Right lobe of liver (tissue), 6 donors: ENCODE measurements around the gene BPGM. TPM values are rescaled to one million over a fixed set of nuclear protein-coding genes. Genes with fewer than 3 reads are reported as not detected.
A peak's percentile ranks its signal among the peaks of the same experiment; 100 is the strongest.

ENCODE experiments used
- ATAC-seq, 4 donors: fragments of 200-7000 bp; cut with Tn5 transposase; one replicate each; pipeline ENCODE4 v1.9.1; 2020; ENCODE audit warnings: mild to moderate bottlenecking in 4 of 4, moderate library complexity in 4 of 4
- DNase-seq, 3 donors: peaks; one replicate each; pipeline ENCODE4 v3.0.0-alpha.2; 2020
- H3K27ac ChIP-seq, 3 donors: fragments of 200-600 bp; one replicate each; pipeline ENCODE4 v1.8.0; 2022
- H3K27me3 ChIP-seq, 2 donors: fragments of 200-600 bp; one replicate each; pipeline ENCODE4 v1.8.0; 2022
- H3K36me3 ChIP-seq, 4 donors: fragments of 200-600 bp; sonication (generic) in 1 of 4; one replicate each; pipeline versions ENCODE4 v1.5.1 to v1.8.0; 2017 to 2022; ENCODE audit warnings: control low read depth in 1 of 4
- H3K4me1 ChIP-seq, 4 donors: fragments of 200-600 bp; sonication (generic) in 1 of 4; one replicate each; pipeline versions ENCODE4 v1.5.1 to v1.8.0; 2017 to 2022; ENCODE audit warnings: control low read depth in 1 of 4
- H3K4me3 ChIP-seq, 3 donors: fragments of 200-600 bp; one replicate each; pipeline ENCODE4 v1.8.0; 2022
- H3K9me3 ChIP-seq, 4 donors: fragments of 200-600 bp; sonication (generic) in 1 of 4; one replicate each; pipeline versions ENCODE4 v1.5.1 to v1.8.0; 2017 to 2022; ENCODE audit warnings: control low read depth in 1 of 4
- POLR2A ChIP-seq: fragments of 450-650 bp; IDR thresholded peaks from one replicate; pipeline ENCODE4 v1.6.1; 2017; ENCODE audit warnings: antibody characterized with exemption, mild to moderate bottlenecking
- whole genome bisulfite sequencing: methylation state at CpG from one replicate; pipeline ENCODE4 v1.1.6; 2018; ENCODE audit warnings: low coverage, low lambda C conversion rate; ENCODE audit not compliant: insufficient coverage; ENCODE audit errors: missing lambda C conversion rate; 5-methylcytosine and 5-hydroxymethylcytosine counted together
- intact Hi-C, 2 donors: fragments of 100-400 bp; cut with DNase I; formaldehyde crosslinking; loops; one replicate each; pipeline versions ENCODE4 v1.11.2 to v1.14.1; 2022
- total RNA-seq, 6 experiments: library from RNA; depleted of rRNA in 2 of 6; stranded (reverse); fragments of >200 nt in 2 of 6; fragmentation: NEBNext Ultra II Directional in 3 of 6; extraction: Animal tissue kit (Norgen Biotek cat#: 25700) in 3 of 6; gene quantifications; one replicate each; pipeline versions ENCODE4 v1.1.0 to v1.2.4, GENCODE V29; 2016 to 2023
- TF ChIP-seq, protein P1 (sequence below), 4 donors: fragments of 200-600 bp in 3 of 4; fragments of 450-650 bp in 1 of 4; IDR thresholded peaks; one replicate each; pipeline versions ENCODE4 v1.5.1 to v1.8.0; 2016 to 2022; ENCODE audit warnings: antibody characterized with exemption in 4 of 4, mild to moderate bottlenecking in 2 of 4
- donor health status: DM: no; HTN: yes; CAD: no.
- donor health status: DM: no; HTN: no; CAD: no.
- donor health status: DM: no; HTN: no; CAD: no.
- donor health status: DM: no; HTN: yes; CAD: no.
- donor health status: DM: no; HTN: yes; CAD: no.

The BPGM gene
- total RNA-seq, 6 experiments from 2014 or later, result 5.9 to 10.9 (median 7.3) TPM

DNA sequence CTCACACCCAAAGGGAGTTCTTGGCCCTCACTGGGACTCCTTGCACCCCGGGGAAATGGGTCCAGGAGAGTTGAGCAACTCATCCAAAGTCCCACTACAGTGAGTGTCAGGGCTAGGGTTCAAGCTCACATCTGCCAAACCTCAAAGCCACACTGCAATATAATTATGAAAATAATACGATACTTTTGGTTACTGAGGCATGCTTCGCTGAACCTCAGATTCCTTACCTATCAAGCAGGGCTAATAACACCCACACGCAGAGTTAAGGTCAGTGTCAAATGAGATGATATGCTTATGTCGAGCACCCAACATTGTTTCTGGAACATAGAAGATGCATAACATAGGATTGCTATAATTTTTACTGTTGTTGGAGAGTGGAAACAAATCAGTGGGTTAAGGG lies 58.2 kb downstream of the BPGM start:
- Histone ChIP-seq H3K9me3 (no peaks in the 10 kb centered on the region), H3K4me3 (no peak overlapping the region), H3K4me1 (peaks cover 0 to 46% (median 2%) of the 10 kb centered on the region in 4 donors), H3K36me3 (no peaks in the 10 kb centered on the region), H3K27me3 (no peaks in the 10 kb centered on the region), H3K27ac (peak overlapping the region in 1 of 3 donors; percentile 66)
- ATAC-seq (no peak), DNase-seq (no peak)
- TF ChIP-seq, protein P1, sequence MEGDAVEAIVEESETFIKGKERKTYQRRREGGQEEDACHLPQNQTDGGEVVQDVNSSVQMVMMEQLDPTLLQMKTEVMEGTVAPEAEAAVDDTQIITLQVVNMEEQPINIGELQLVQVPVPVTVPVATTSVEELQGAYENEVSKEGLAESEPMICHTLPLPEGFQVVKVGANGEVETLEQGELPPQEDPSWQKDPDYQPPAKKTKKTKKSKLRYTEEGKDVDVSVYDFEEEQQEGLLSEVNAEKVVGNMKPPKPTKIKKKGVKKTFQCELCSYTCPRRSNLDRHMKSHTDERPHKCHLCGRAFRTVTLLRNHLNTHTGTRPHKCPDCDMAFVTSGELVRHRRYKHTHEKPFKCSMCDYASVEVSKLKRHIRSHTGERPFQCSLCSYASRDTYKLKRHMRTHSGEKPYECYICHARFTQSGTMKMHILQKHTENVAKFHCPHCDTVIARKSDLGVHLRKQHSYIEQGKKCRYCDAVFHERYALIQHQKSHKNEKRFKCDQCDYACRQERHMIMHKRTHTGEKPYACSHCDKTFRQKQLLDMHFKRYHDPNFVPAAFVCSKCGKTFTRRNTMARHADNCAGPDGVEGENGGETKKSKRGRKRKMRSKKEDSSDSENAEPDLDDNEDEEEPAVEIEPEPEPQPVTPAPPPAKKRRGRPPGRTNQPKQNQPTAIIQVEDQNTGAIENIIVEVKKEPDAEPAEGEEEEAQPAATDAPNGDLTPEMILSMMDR (IDR thresholded peaks at IDR 0.05), result no peak
- intact Hi-C loops, result no loop called here
- 92% methylated on average over 4 of the region's 5 CpGs for WGBS

DNA sequence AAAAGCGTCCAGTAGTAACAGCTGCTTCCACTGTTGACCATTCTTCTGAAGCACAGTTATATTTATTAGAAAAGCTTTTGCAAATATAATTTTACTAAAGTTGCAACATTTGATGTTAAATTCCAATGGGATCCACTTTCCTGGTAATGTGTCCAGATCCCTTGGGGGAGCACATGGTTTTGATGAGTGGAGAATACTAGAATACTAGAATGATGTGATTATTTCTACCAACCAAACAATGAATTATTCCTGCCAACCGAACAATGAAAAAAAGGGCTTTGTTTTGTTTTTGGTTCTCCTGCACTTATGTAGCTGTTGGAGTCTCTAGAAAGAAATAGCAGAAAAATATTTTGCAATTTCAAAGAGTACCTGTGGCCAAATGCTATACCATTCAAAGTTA lies 59.1 kb downstream of the BPGM start:
- ATAC-seq, result no peak
- 45% methylated on average over 2 of the region's 2 CpGs for WGBS
- intact Hi-C loops, result no loop called here
- Histone ChIP-seq H3K4me1 (peaks cover 0 to 46% (median 2%) of the 10 kb centered on the region in 4 donors), H3K27me3 (no peaks in the 10 kb centered on the region), H3K27ac (peak overlapping the region in 1 of 3 donors; percentile 30), H3K4me3 (no peak overlapping the region), H3K36me3 (no peaks in the 10 kb centered on the region), H3K9me3 (no peaks in the 10 kb centered on the region)
- TF ChIP-seq, protein P1 (IDR thresholded peaks at IDR 0.05), result no peak
- TF ChIP-seq POLR2A, result no peak
- no peak for DNase-seq

DNA sequence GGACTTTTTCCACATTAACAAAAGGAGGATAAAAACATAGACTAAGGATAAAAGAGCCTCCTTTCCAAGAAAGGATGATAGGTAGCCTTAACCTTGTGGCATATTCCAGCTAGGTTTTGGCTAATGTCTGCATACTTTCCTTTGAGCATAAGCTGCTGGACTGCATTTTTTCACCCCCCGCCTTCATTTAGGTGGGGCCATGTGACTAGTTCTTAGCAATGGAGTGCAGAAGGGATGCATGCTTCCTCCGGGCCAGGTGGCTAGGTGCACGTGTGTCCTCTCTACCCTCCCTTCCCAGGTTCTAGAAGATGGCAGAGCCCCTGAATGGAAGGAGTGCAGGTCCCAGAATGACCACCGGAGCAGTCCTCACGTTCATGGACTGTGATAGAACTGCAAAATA lies 59.8 kb downstream of the BPGM start:
- TF ChIP-seq POLR2A, result no peak
- TF ChIP-seq, protein P1 (IDR thresholded peaks at IDR 0.05), result no peak
- DNase-seq, result no peak
- 100% methylated on average over 2 of the region's 5 CpGs for WGBS
- intact Hi-C loops, result no loop called here
- H3K36me3 ChIP-seq, result no peaks in the 10 kb centered on the region
- H3K27ac ChIP-seq, result no peak overlapping the region
- no peaks in the 10 kb centered on the region for H3K9me3 ChIP-seq
- no peaks in the 10 kb centered on the region for H3K27me3 ChIP-seq
- ATAC-seq, result no peak
- peaks cover 0 to 42% (median 0%) of the 10 kb centered on the region in 4 donors for H3K4me1 ChIP-seq
- H3K4me3 ChIP-seq, result no peak overlapping the region

DNA sequence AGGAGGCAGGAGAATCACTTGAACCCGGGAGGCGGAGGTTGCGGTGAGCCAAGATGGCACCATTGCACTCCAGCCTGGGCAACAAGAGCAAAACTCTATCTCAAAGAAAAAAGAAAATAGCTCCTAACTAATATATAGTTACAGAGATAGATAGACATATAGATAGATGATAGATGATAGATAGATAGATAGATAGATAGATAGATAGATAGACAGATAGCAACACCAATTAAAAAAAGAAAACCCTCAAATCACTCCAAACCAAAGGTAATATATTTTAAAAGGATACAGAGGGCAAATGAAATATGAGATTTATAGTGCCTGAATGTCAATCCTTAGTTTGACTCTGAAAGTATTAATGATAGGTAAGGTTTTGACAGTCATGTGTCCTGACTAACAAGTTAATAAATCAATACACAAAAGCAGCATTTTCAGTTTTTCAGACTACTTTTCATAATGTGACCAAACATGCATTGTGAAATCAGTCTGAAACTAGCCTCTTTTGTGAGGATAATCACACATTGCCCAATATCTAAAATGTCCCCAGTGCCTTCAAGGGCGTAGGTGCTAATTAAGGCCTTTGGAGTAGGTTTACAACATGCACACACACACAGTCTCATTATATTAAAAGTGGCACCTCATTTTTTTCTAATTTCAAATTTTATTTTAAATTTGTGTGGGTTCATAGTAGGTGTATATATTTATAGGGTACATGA lies 61.2 kb downstream of the BPGM start:
- intact Hi-C loops, result no loop called here
- H3K27me3 ChIP-seq, result no peaks in the 10 kb centered on the region
- no peaks in the 10 kb centered on the region for H3K36me3 ChIP-seq
- peak in 3 of 4 donors; percentile 13 to 49 (median 40) for ATAC-seq
- H3K9me3 ChIP-seq, result no peaks in the 10 kb centered on the region
- TF ChIP-seq, protein P1 (IDR thresholded peaks at IDR 0.05), result no peak
- no peak for TF ChIP-seq POLR2A
- DNase-seq, result no peak
- peak overlapping the region in 1 of 3 donors; percentile 27 for H3K27ac ChIP-seq
- 78% methylated on average over 4 of the region's 4 CpGs for WGBS
- H3K4me1 ChIP-seq, result peaks cover 0 to 35% (median 0%) of the 10 kb centered on the region in 4 donors
- no peak overlapping the region for H3K4me3 ChIP-seq
